GM12891 (cell line): Measurements from ENCODE around the gene SEMA6C.

ENCODE experiments used
- POLR2A ChIP-seq: IDR thresholded peaks from 2 replicates; pipeline ENCODE4 v1.6.1; 2011; ENCODE audit warnings: low read depth, low read length, control low read depth
- POLR2AphosphoS5 ChIP-seq: IDR thresholded peaks from 2 replicates; pipeline ENCODE4 v1.6.1; 2011; ENCODE audit warnings: low read depth, low read length, control low read depth
- SPI1 ChIP-seq: IDR thresholded peaks from 2 replicates; pipeline ENCODE4 v1.6.1; 2011; ENCODE audit warnings: low read depth, low read length, control low read depth

GRCh38 chr1:151165738-151166504 lies 19.5 kb upstream of the SEMA6C start, which contains the start of the genes LYSMD1 and SCNM1:
- TF ChIP-seq POLR2A, result peak; percentile 90
- TF ChIP-seq SPI1, result peak; percentile 83
- TF ChIP-seq POLR2AphosphoS5, result peak; percentile 85
